Occipital lobe (tissue), 2 donors: ENCODE measurements around the gene NANS. TPM values are rescaled to one million over a fixed set of nuclear protein-coding genes. Genes with fewer than 3 reads are reported as not detected.
"Not testable (repeated sequence)": the region's sequence is repeated elsewhere in the genome, so short reads cannot be mapped to it uniquely, and the experiment has no call there.

Source experiments
- DNase-seq: peaks from one replicate; lab custom pipeline; 2025; lab: John Stamatoyannopoulos, UW
- total RNA-seq: library from RNA; depleted of rRNA; stranded (reverse); fragments of >200 nt; gene quantifications from one replicate; pipeline ENCODE4 v1.2.3, GENCODE V29; 2014

The NANS gene
- total RNA-seq, 1 donor from 2014 or later = 20.9 TPM

- DNase-seq = no peak
These were observed 43.4 kb downstream of the NANS start for GRCh38 chr9:98099898-98100297.

GRCh38 chr9:98100456-98100855, 43.9 kb downstream of the NANS start:
- no peak for DNase-seq

GRCh38 chr9:98101416-98101815, 44.9 kb downstream of the NANS start:
- DNase-seq = no peak

GRCh38 chr9:98101868-98102273, 45.3 kb downstream of the NANS start:
- DNase-seq = no peak

- no peak for DNase-seq
These were observed 47.9 kb downstream of the NANS start for GRCh38 chr9:98104445-98104881.

GRCh38 chr9:98105006-98105405, 48.5 kb downstream of the NANS start:
- no peak for DNase-seq

GRCh38 chr9:98107926-98108325, 51.4 kb downstream of the NANS start:
- DNase-seq = no peak

- DNase-seq = no peak
These were observed 52.0 kb downstream of the NANS start for GRCh38 chr9:98108531-98109031.

- DNase-seq = no peak
These were observed 52.5 kb downstream of the NANS start for GRCh38 chr9:98109052-98109451.

GRCh38 chr9:98117097-98117496, 60.6 kb downstream of the NANS start:
- not testable (repeated sequence) for DNase-seq

- DNase-seq = no peak
These were observed 61.6 kb downstream of the NANS start for GRCh38 chr9:98117984-98118639.

GRCh38 chr9:98118640-98119601, 62.4 kb downstream of the NANS start, which contains the start of gene TRIM14:
Gene TRIM14, minus strand, starts transcription at chr9:98119222. Its CDS starts 34 bp downstream, at chr9:98119188.
- peak; percentile 13 for DNase-seq

GRCh38 chr9:98120476-98120875, 63.9 kb downstream of the NANS start:
- DNase-seq = no peak

- DNase-seq = no peak
These were observed 64.5 kb downstream of the NANS start for GRCh38 chr9:98121058-98121457.

- not testable (repeated sequence) for DNase-seq
These were observed 67.6 kb downstream of the NANS start for GRCh38 chr9:98124091-98124490.

- DNase-seq = no peak
These were observed 68.3 kb downstream of the NANS start for GRCh38 chr9:98124637-98125426.

- no peak for DNase-seq
These were observed 70.7 kb downstream of the NANS start for GRCh38 chr9:98127226-98127625.

- no peak for DNase-seq
These were observed 71.8 kb downstream of the NANS start for GRCh38 chr9:98128316-98128715.

- no peak for DNase-seq
These were observed 72.9 kb downstream of the NANS start for GRCh38 chr9:98129451-98129881.

GRCh38 chr9:98130060-98130459, 73.5 kb downstream of the NANS start:
- not testable (repeated sequence) for DNase-seq

GRCh38 chr9:98130576-98131228, 74.2 kb downstream of the NANS start:
- DNase-seq = no peak
